ENCODE measurements around the gene MSL1. TPM values are rescaled to one million over a fixed set of nuclear protein-coding genes. Genes with fewer than 3 reads are reported as not detected.
A peak's percentile ranks its signal among the peaks of the same experiment; 100 is the strongest.

The MSL1 gene
- total RNA-seq, 1 donor from 2014 or later = 96.2 TPM

GRCh38 chr17:40079545-40079944 lies 42.2 kb upstream of the MSL1 start:
- Mint-ChIP-seq H3K4me3 (ENCODE audit: unreplicated experiment) (no peak overlapping the region), H3K36me3 (ENCODE audit: low read depth, unreplicated experiment) (peaks cover 6% of the 10 kb centered on the region), H3K9me3 (ENCODE audit: unreplicated experiment) (no peaks in the 10 kb centered on the region), H3K4me1 (ENCODE audit: unreplicated experiment) (peaks cover 4% of the 10 kb centered on the region), H3K27ac (ENCODE audit: unreplicated experiment) (no peak overlapping the region), H3K27me3 (ENCODE audit: unreplicated experiment) (peaks cover 9% of the 10 kb centered on the region)
- TF ChIP-seq CTCF (IDR thresholded peaks at IDR 0.05; ENCODE audit: unreplicated experiment) = no peak
- no peak for DNase-seq (ENCODE audit: low spot score)

- peaks cover 10% of the 10 kb centered on the region for H3K27me3 Mint-ChIP-seq (ENCODE audit: unreplicated experiment)
- H3K9me3 Mint-ChIP-seq (ENCODE audit: unreplicated experiment) = no peaks in the 10 kb centered on the region
- H3K4me1 Mint-ChIP-seq (ENCODE audit: unreplicated experiment) = peaks cover 22% of the 10 kb centered on the region
- no peak for TF ChIP-seq CTCF (IDR thresholded peaks at IDR 0.05; ENCODE audit: unreplicated experiment)
- no peak for DNase-seq (ENCODE audit: low spot score)
- H3K27ac Mint-ChIP-seq (ENCODE audit: unreplicated experiment) = no peak overlapping the region
- peaks cover 19% of the 10 kb centered on the region for H3K36me3 Mint-ChIP-seq (ENCODE audit: low read depth, unreplicated experiment)
- peak overlapping the region; percentile 47 for H3K4me3 Mint-ChIP-seq (ENCODE audit: unreplicated experiment)
Observed at GRCh38 chr17:40084477-40084876, 37.3 kb upstream of the MSL1 start.

- H3K9me3 Mint-ChIP-seq (ENCODE audit: unreplicated experiment) = no peaks in the 10 kb centered on the region
- peak; percentile 64 for TF ChIP-seq CTCF (IDR thresholded peaks at IDR 0.05; ENCODE audit: unreplicated experiment)
Observed at GRCh38 chr17:40086150-40087044, 35.4 kb upstream of the MSL1 start.

GRCh38 chr17:40087049-40087794 lies 34.5 kb upstream of the MSL1 start:
- no peak for DNase-seq (ENCODE audit: low spot score)
- peaks cover 26% of the 10 kb centered on the region for H3K4me1 Mint-ChIP-seq (ENCODE audit: unreplicated experiment)
- no peaks in the 10 kb centered on the region for H3K9me3 Mint-ChIP-seq (ENCODE audit: unreplicated experiment)
- H3K4me3 Mint-ChIP-seq (ENCODE audit: unreplicated experiment) = peak overlapping the region; percentile 8
- peaks cover 16% of the 10 kb centered on the region for H3K27me3 Mint-ChIP-seq (ENCODE audit: unreplicated experiment)
- H3K27ac Mint-ChIP-seq (ENCODE audit: unreplicated experiment) = peak overlapping the region; percentile 39
- TF ChIP-seq CTCF (IDR thresholded peaks at IDR 0.05; ENCODE audit: unreplicated experiment) = no peak
- peaks cover 24% of the 10 kb centered on the region for H3K36me3 Mint-ChIP-seq (ENCODE audit: low read depth, unreplicated experiment)

More at GRCh38 chr17:40086150-40087044, 35.4 kb upstream of the MSL1 start:
- H3K36me3 Mint-ChIP-seq (ENCODE audit: low read depth, unreplicated experiment) = peaks cover 24% of the 10 kb centered on the region
- peaks cover 16% of the 10 kb centered on the region for H3K27me3 Mint-ChIP-seq (ENCODE audit: unreplicated experiment)
- peak; percentile 78 for DNase-seq (ENCODE audit: low spot score)
- H3K4me3 Mint-ChIP-seq (ENCODE audit: unreplicated experiment) = peak overlapping the region; percentile 8
- peaks cover 26% of the 10 kb centered on the region for H3K4me1 Mint-ChIP-seq (ENCODE audit: unreplicated experiment)
- H3K27ac Mint-ChIP-seq (ENCODE audit: unreplicated experiment) = no peak overlapping the region

Measured in endothelial cell (in vitro differentiated cells).